GM18499 (cell line): ENCODE results near the gene ENDOU.

Source experiments
- ATAC-seq: cut with Tn5 transposase; IDR thresholded peaks from one replicate; pipeline ENCODE4 v1.9.1; 2021; ENCODE audit warnings: moderate number of reproducible peaks; ENCODE audit not compliant: insufficient read depth, unreplicated experiment

ENDOU gene

DNA sequence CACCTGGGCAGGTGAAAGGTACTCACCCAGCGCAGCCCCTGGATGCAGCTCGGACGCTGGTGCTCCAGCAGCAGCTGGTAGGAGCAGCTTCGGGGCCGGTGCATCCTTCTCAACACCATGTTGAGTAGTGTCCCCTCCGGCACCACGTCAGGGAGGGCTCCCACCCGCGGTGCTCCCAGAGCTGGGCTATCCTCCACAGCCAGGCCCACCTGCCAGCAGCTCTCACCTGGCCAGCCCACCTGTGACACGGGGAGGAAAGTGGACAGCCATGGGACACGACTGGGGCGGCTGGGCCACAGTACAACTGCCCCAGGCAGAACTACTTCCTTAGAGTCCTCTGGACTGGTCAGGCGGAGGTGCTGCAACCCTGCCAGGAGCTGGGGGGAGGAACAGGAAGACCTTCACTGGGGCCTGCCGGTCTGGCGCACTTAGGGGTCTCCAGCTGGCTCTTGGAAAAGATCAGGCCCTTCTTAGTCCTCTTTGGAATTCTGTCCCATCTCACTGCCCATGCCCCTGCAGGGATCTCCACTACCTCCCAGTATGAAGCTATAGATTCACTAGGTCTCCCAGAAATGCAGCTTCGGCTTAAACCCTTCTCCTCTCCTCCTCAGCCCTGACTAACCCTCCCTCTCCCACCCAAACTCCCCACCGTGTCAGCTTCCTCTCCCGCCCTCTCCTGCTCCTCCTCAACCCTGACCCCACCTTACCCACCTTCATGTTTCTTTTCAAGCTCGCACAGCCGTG lies 32.7 kb upstream of the ENDOU start:
- no peak for ATAC-seq

GRCh38 chr12:47757364-47757839 lies 32.1 kb upstream of the ENDOU start:
- no peak for ATAC-seq

GRCh38 chr12:47755655-47756562 lies 30.6 kb upstream of the ENDOU start:
- peak; percentile 65 for ATAC-seq

GRCh38 chr12:47754881-47755280 lies 29.6 kb upstream of the ENDOU start:
- no peak for ATAC-seq

GRCh38 chr12:47754126-47754525 lies 28.8 kb upstream of the ENDOU start:
- ATAC-seq: no peak

- ATAC-seq: no peak
Measured at GRCh38 chr12:47753021-47754001, 28.0 kb upstream of the ENDOU start.

DNA sequence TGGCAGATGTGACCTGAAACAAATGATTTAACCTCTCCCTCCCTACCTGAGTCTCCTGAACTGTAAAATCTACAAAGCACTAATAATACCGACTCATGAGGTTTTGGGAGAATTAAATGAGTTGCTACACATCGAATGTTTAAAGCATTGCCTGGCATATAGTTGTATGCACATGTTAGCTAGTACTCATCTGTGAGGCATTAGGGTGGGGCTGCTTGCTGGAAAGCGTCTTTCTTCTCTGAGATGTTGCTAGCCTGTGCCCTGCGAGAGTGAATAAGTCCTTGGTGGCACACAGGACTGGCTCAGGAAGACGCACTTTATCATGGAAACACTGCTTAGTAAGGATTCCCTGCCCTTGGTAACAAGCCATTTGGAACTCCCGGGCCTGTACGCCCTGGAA lies 27.3 kb upstream of the ENDOU start:
- no peak for ATAC-seq

DNA sequence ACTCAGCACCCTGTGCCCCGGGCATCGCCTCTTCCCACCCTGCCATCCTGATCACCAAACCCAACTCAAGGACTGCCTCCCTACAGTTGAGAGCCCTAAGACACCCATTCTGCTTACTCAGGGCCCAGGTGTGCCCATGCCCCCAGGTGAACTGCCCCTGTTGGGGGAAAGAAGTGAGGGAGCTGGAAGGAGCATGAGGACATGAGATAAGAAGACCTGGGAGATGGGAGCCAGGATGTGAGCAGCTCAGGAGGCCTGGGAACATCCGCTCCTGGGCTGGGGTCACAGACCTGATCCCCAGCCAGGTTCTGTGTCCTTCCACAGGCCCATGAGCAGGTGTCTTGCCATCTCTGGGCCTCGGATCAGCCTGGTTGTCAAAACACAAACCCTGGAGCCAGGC lies 26.8 kb upstream of the ENDOU start:
- ATAC-seq: no peak

DNA sequence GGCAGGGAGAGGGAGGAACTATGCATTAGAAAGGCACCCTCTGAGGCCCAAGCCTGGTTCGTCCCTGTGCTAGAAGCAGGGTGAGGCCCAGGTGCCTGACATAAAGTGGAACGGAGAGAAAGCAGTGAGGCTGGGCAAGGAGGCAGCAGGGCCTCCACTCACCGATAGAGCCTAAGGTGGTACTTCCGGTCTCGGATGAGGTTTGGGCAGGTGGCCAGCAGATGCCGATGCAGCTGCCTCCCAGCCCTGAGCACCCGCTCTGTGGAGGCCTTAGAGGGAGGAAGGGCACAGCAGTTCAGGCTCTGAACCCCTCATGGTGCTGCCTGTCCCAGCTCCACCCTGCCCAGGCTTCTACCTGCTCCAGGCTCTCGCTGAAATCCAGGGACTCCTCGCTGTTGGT lies 26.3 kb upstream of the ENDOU start:
- ATAC-seq: no peak

DNA sequence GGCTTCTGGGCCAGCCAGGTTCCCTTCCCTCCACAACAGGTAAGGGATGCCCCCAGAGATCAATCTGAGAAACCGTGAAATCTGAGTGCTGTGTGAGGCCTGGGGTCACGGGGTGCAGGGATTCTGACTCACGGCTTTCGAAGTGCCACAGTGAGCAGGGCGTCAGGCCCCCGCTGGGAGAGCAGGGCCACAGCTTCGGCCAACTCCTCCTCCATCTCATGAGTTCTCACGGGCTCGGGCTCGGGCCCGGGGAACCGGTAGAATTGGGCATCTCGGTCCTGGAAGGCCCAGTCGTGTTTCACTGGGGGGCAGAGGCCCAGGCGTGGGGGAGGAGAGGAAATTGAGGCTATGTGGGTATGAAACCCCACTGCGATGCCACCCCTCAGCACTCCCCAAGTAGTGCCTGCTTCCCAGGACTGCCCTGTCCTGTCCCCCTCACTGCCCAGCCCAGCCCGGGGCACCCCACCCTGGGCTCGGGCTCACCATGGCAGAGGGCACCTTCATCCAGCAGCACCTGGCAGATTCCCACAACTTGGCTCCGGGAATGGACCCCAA lies 25.7 kb upstream of the ENDOU start:
- no peak for ATAC-seq

DNA sequence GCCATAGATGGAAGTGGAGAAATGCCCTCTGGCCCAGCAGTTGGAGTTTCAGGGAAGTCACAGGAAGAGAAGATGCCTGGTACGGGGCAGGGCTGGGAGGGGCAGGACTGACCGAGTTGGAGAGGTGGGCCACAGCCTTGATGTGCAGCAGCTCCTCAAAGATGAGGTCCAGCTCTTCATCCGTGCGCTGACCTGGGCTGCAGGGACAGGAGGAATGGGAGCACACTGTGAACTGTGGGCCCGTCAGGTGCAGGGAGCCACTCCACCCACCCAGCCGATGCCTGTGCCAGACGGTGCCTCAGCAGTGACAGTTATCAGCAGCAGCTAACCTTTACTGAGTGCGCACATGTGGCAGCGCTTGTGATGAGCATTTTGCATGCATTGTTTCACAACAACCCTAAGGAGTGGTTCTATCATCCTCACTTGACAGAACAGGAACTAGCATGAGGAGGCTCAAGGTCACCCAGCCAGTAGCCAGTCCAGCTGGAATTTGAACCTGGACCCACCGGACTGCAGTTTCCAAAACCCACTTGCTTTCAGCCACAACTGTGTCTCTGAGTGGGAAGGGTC lies 25.0 kb upstream of the ENDOU start:
- no peak for ATAC-seq

DNA sequence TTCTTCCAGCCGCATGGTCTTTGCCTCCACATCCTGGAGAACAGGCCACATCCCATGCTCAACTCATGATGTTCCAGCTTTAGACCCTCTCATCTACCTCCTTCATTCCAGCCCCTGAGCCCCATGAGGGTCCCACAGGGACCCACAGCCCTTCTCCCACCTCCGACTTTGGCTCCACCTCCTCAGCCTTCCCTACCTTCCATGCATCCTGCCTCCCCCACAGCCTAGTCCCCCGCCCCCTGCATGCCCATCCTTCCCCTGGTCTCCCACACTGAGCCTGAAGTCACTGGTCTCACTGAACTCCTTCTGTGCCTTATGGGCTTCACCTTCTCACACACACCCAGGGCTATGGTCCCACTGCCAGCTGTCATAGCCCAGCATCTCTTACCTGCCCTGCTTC lies 23.6 kb upstream of the ENDOU start:
- no peak for ATAC-seq

DNA sequence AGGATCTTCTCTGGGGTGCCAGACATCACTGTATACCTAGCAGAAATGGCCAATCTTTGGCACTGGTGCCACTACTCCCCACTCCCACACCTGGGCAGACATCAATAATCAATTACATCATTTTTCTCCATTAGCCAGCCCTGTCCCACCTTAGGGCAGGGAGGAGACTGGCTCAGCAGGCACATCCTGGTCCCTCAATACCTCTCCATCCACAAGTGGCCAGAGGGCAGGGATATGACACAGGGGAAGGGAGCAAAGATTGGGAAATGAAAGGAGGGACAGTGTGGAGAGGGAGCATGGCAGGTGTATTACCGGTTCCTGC lies 23.2 kb upstream of the ENDOU start:
- ATAC-seq: no peak

DNA sequence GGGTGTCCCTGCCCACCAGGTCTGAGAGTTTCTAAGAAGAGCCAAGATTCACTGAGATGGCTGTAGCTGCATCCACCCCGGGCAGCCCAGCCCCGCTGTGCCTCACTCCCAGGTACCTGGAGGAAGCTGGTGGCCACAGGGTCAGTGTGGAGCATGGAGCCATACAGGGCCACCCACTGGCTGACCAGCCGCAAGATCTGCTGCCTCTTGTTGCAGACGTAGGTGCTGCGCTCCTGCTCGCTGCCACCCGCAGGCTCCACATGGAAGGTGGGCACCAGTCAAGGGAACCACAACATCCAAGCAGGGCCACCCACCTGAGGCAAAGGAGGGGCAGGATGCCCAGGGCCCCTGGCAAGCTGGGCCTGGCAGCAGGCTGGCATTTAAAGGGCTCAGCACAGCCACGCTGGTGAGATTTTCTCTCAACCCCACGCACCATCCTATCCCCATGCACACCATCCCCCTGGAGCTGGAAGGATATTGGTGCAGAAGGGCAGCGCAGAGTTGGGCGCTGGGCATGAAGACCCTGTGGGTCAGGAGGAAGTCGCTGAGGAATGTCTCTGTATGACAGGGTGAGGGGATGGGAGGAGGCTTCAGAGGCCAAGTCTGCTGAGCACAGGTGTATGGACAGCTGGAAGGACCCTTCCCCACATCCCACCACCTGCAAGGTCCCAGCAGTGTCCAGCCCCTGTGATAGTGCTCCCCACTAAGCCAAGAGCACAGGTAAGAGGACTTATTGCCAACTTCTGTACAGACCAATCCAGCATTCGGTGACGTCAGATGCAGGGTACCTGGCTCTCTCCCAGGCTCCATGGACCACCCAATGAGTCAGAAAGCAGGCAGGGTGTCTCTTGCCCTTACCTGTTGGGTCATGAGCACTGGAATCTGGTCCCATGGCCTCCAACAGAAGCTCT lies 22.6 kb upstream of the ENDOU start:
- ATAC-seq: no peak

GRCh38 chr12:47747126-47747525 lies 21.8 kb upstream of the ENDOU start:
- no peak for ATAC-seq

GRCh38 chr12:47746523-47746922 lies 21.2 kb upstream of the ENDOU start:
- ATAC-seq: no peak

- ATAC-seq: no peak
Measured at GRCh38 chr12:47746073-47746472, 20.8 kb upstream of the ENDOU start.

DNA sequence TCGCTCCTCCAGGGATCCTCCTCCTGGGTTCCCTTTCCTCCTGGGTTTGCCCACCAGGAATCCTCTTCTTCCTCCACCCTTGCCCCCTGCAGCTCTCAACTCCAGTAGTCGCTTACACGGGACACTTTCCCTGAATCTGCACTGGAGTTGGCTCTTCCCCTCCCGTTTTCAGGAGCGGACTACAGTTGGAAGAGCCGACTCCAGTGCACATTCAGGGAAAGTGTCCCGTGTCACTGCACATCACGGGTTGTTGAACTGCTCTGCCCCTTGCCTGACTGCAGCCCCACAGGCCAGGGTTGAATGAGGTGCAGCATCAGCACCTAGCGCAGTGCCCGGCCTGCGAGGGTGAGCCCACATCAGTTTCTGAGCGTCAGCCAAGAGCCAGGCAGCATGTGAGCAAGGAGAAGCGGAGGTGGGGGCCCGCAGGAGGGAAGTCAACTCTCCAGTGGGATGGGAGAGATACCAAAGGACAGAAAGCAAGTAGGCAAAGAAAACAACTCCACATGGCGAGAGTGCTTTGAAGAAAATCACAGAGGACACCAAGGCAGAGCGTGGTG lies 20.3 kb upstream of the ENDOU start:
- ATAC-seq: no peak
